Naive thymus-derived CD4-positive, alpha-beta T cell (primary cell): ENCODE data around the gene DOK5. TPM values are rescaled to one million over a fixed set of nuclear protein-coding genes. Genes with fewer than 3 reads are reported as not detected.

Experiments used
- ATAC-seq: fragments of 150-1000 bp; cut with Tn5 transposase; 2 replicates; pipeline ENCODE4 v1.10.0; 2021; ENCODE audit warnings: mild to moderate bottlenecking, moderate library complexity
- CTCF ChIA-PET: fragments of 350-600 bp; sonication (Branson Sonifier 250); formaldehyde crosslinking; loops from one replicate; lab custom pipeline; 2021; ENCODE audit warnings: antibody characterized with exemption; lab: Charles Lee
- POLR2A ChIA-PET: fragments of 350-600 bp; sonication (Branson Sonifier 250); formaldehyde crosslinking; loops from one replicate; lab custom pipeline; 2021; ENCODE audit warnings: antibody characterized with exemption, inconsistent platforms; lab: Charles Lee
- DNase-seq, 9 donors: peaks; one replicate each; pipeline versions ENCODE4 v3.0.0 to v3.0.0-alpha.2; 2020 to 2022; ENCODE audit warnings: mixed read lengths in 1 of 9
- H3K27ac ChIP-seq: one replicate; pipeline ENCODE4 v1.7.0; 2013; ENCODE audit warnings: mild to moderate bottlenecking, low read depth, low read length, moderate library complexity
- H3K27me3 ChIP-seq, 2 donors: one replicate each; pipeline ENCODE4 v1.7.0; 2013; ENCODE audit warnings: low read length in 2 of 2, mild to moderate bottlenecking in 2 of 2, moderate library complexity in 2 of 2; ENCODE audit not compliant: control insufficient read depth in 2 of 2, insufficient read depth in 2 of 2
- H3K36me3 ChIP-seq, 3 experiments: 1 replicate in 2 of 3; 2 replicates in 1 of 3; pipeline ENCODE4 v1.7.0; 2013; ENCODE audit warnings: low read length in 3 of 3, mild to moderate bottlenecking in 3 of 3, moderate library complexity in 1 of 3; ENCODE audit not compliant: insufficient read depth in 3 of 3, control insufficient read depth in 2 of 3
- H3K4me1 ChIP-seq, 2 donors: one replicate each; pipeline ENCODE4 v1.7.0; 2013; ENCODE audit warnings: low read length in 2 of 2, mild to moderate bottlenecking in 2 of 2, moderate library complexity in 1 of 2; ENCODE audit not compliant: control insufficient read depth in 2 of 2, insufficient read depth in 2 of 2
- H3K4me3 ChIP-seq: 2 replicates; pipeline ENCODE4 v1.7.0; 2013; ENCODE audit warnings: mild to moderate bottlenecking, low read length
- H3K9me3 ChIP-seq, 3 experiments: 1 replicate in 2 of 3; 2 replicates in 1 of 3; pipeline ENCODE4 v1.7.0; 2013; ENCODE audit warnings: low read length in 3 of 3; ENCODE audit not compliant: control insufficient read depth in 2 of 3
- H3K27ac Mint-ChIP-seq, 9 donors: one replicate each; pipeline ENCODE4 v1.8.0; 2020 to 2022; ENCODE audit warnings: mixed read lengths in 9 of 9, mild to moderate bottlenecking in 8 of 9, moderate library complexity in 5 of 9, inconsistent platforms in 2 of 9
- H3K27me3 Mint-ChIP-seq, 5 donors: one replicate each; pipeline ENCODE4 v1.8.0; 2021 to 2022; ENCODE audit warnings: mixed read lengths in 5 of 5, mild to moderate bottlenecking in 1 of 5
- H3K36me3 Mint-ChIP-seq, 5 donors: one replicate each; pipeline ENCODE4 v1.8.0; 2020 to 2022; ENCODE audit warnings: mixed read lengths in 5 of 5, mild to moderate bottlenecking in 3 of 5, inconsistent platforms in 1 of 5
- H3K4me1 Mint-ChIP-seq, 7 donors: one replicate each; pipeline ENCODE4 v1.8.0; 2020 to 2022; ENCODE audit warnings: mixed read lengths in 7 of 7, mild to moderate bottlenecking in 3 of 7, inconsistent platforms in 1 of 7
- H3K4me3 Mint-ChIP-seq, 10 donors: one replicate each; pipeline ENCODE4 v1.8.0; 2020 to 2022; ENCODE audit warnings: mild to moderate bottlenecking in 10 of 10, mixed read lengths in 10 of 10, moderate library complexity in 6 of 10, inconsistent platforms in 2 of 10
- H3K9me3 Mint-ChIP-seq, 11 donors: one replicate each; pipeline ENCODE4 v1.8.0; 2020 to 2022; ENCODE audit warnings: mixed read lengths in 11 of 11, mild to moderate bottlenecking in 4 of 11, inconsistent platforms in 1 of 11, moderate library complexity in 1 of 11
- intact Hi-C, 2 donors: fragments of 100-400 bp; cut with micrococcal nuclease; formaldehyde crosslinking; loops; one replicate each; pipeline ENCODE4 v1.15.1; 2023
- polyA plus RNA-seq, 2 donors: library from polyadenylated mRNA; unstranded; fragments of 300-500 nt; fragmentation: Illumina TruSeq; gene quantifications; one replicate each; pipeline ENCODE4 v1.2.3, GENCODE V29; 2021
- total RNA-seq, 6 experiments: library from RNA in 5 of 6; stranded (reverse) in 5 of 6; gene quantifications; 1 replicate in 5 of 6; 2 replicates in 1 of 6; pipeline ENCODE4 v1.2.3 and lab custom pipeline; 2021 to 2026

Gene DOK5
- total and polyA plus RNA-seq, 7 experiments from 2014 or later = 0.85 TPM; not detected in 6

- H3K36me3 ChIP-seq = no peaks in the 10 kb centered on the region
- ChIA-PET POLR2A (no interaction called here), CTCF (no interaction called here)
- H3K4me3 ChIP-seq = no peak overlapping the region
- intact Hi-C loops = no loop called here
- Mint-ChIP-seq H3K27ac (no peak overlapping the region), H3K36me3 (no peaks in the 10 kb centered on the region), H3K4me3 (no peak overlapping the region), H3K9me3 (peaks cover 3 to 23% (median 8%) of the 10 kb centered on the region in 11 donors), H3K4me1 (no peaks in the 10 kb centered on the region), H3K27me3 (peaks cover 0 to 35% (median 15%) of the 10 kb centered on the region in 5 donors)
- no peak overlapping the region for H3K27ac ChIP-seq
- DNase-seq = no peak
- no peaks in the 10 kb centered on the region for H3K27me3 ChIP-seq
- no peaks in the 10 kb centered on the region for H3K4me1 ChIP-seq
- H3K9me3 ChIP-seq = no peaks in the 10 kb centered on the region
- ATAC-seq = no peak
Observed at GRCh38 chr20:54534101-54534500, 58.7 kb downstream of the DOK5 start.

- Mint-ChIP-seq H3K36me3 (no peaks in the 10 kb centered on the region), H3K27me3 (peaks cover 0 to 33% (median 14%) of the 10 kb centered on the region in 5 donors), H3K9me3 (peaks cover 3 to 23% (median 9%) of the 10 kb centered on the region in 11 donors), H3K27ac (no peak overlapping the region), H3K4me3 (no peak overlapping the region), H3K4me1 (no peaks in the 10 kb centered on the region)
- ChIA-PET POLR2A (no interaction called here), CTCF (no interaction called here)
- Histone ChIP-seq H3K36me3 (no peaks in the 10 kb centered on the region), H3K27ac (no peak overlapping the region), H3K4me3 (no peak overlapping the region), H3K27me3 (no peaks in the 10 kb centered on the region), H3K9me3 (no peaks in the 10 kb centered on the region), H3K4me1 (no peaks in the 10 kb centered on the region)
- intact Hi-C loops = no loop called here
- ATAC-seq (no peak), DNase-seq (no peak)
Observed at GRCh38 chr20:54535033-54535432, 59.6 kb downstream of the DOK5 start.

- Histone ChIP-seq H3K4me3 (no peak overlapping the region), H3K27me3 (no peaks in the 10 kb centered on the region), H3K27ac (no peak overlapping the region), H3K36me3 (no peaks in the 10 kb centered on the region), H3K9me3 (no peaks in the 10 kb centered on the region), H3K4me1 (no peaks in the 10 kb centered on the region)
- Mint-ChIP-seq H3K27ac (no peak overlapping the region), H3K9me3 (peaks cover under 1 to 19% (median 9%) of the 10 kb centered on the region in 11 donors), H3K4me1 (no peaks in the 10 kb centered on the region), H3K27me3 (peaks cover 0 to 26% (median 6%) of the 10 kb centered on the region in 5 donors), H3K36me3 (no peaks in the 10 kb centered on the region), H3K4me3 (no peak overlapping the region)
- DNase-seq (no peak), ATAC-seq (no peak)
- POLR2A ChIA-PET = no interaction called here
- intact Hi-C loops = no loop called here
- CTCF ChIA-PET = no interaction called here
Observed at GRCh38 chr20:54535746-54536145, 60.4 kb downstream of the DOK5 start.

GRCh38 chr20:54539521-54540046 lies 64.2 kb downstream of the DOK5 start:
- no peak for DNase-seq
- no peak overlapping the region for H3K27ac ChIP-seq
- Mint-ChIP-seq H3K4me3 (no peak overlapping the region), H3K27me3 (peaks cover 0 to 26% (median 11%) of the 10 kb centered on the region in 5 donors), H3K27ac (no peak overlapping the region), H3K4me1 (no peaks in the 10 kb centered on the region), H3K36me3 (peaks cover 0 to 3% (median 0%) of the 10 kb centered on the region in 5 donors), H3K9me3 (peaks cover 0 to 17% (median 9%) of the 10 kb centered on the region in 11 donors)
- H3K27me3 ChIP-seq = no peaks in the 10 kb centered on the region
- CTCF ChIA-PET = no interaction called here
- no peaks in the 10 kb centered on the region for H3K4me1 ChIP-seq
- intact Hi-C loops = no loop called here
- no peaks in the 10 kb centered on the region for H3K36me3 ChIP-seq
- no peaks in the 10 kb centered on the region for H3K9me3 ChIP-seq
- POLR2A ChIA-PET = no interaction called here
- no peak for ATAC-seq
- H3K4me3 ChIP-seq = no peak overlapping the region

GRCh38 chr20:54543369-54543768 lies 68.0 kb downstream of the DOK5 start:
- H3K4me1 Mint-ChIP-seq = no peaks in the 10 kb centered on the region
- ChIA-PET POLR2A (no interaction called here), CTCF (no interaction called here)
- H3K27me3 Mint-ChIP-seq = peaks cover 0 to 30% (median 5%) of the 10 kb centered on the region in 5 donors
- Histone ChIP-seq H3K27me3 (no peaks in the 10 kb centered on the region), H3K4me1 (no peaks in the 10 kb centered on the region), H3K9me3 (no peaks in the 10 kb centered on the region), H3K4me3 (no peak overlapping the region), H3K27ac (no peak overlapping the region), H3K36me3 (no peaks in the 10 kb centered on the region)
- H3K36me3 Mint-ChIP-seq = peaks cover 0 to 3% (median 0%) of the 10 kb centered on the region in 5 donors
- intact Hi-C loops = no loop called here
- DNase-seq (no peak), ATAC-seq (no peak)
- H3K9me3 Mint-ChIP-seq = peaks cover 0 to 13% (median 4%) of the 10 kb centered on the region in 11 donors
- H3K27ac Mint-ChIP-seq = no peak overlapping the region
- H3K4me3 Mint-ChIP-seq = no peak overlapping the region

- POLR2A ChIA-PET = no interaction called here
- no peaks in the 10 kb centered on the region for H3K36me3 ChIP-seq
- intact Hi-C loops = no loop called here
- Mint-ChIP-seq H3K4me3 (no peak overlapping the region), H3K4me1 (no peaks in the 10 kb centered on the region), H3K9me3 (peaks cover 0 to 5% (median 1%) of the 10 kb centered on the region in 11 donors), H3K27ac (no peak overlapping the region), H3K27me3 (peaks cover 0 to 30% (median 5%) of the 10 kb centered on the region in 5 donors), H3K36me3 (peaks cover 0 to 3% (median 0%) of the 10 kb centered on the region in 5 donors)
- no peaks in the 10 kb centered on the region for H3K27me3 ChIP-seq
- CTCF ChIA-PET = no interaction called here
- DNase-seq = no peak
- ATAC-seq = no peak
- no peak overlapping the region for H3K27ac ChIP-seq
- H3K4me1 ChIP-seq = no peaks in the 10 kb centered on the region
- H3K4me3 ChIP-seq = no peak overlapping the region
- no peaks in the 10 kb centered on the region for H3K9me3 ChIP-seq
Observed at GRCh38 chr20:54545676-54546358, 70.4 kb downstream of the DOK5 start.

GRCh38 chr20:54548849-54549248 lies 73.5 kb downstream of the DOK5 start:
- ChIA-PET CTCF (no interaction called here), POLR2A (no interaction called here)
- Mint-ChIP-seq H3K36me3 (peaks cover 0 to 3% (median 0%) of the 10 kb centered on the region in 5 donors), H3K27ac (no peak overlapping the region), H3K4me3 (no peak overlapping the region), H3K9me3 (peaks cover 0 to 2% (median 0%) of the 10 kb centered on the region in 11 donors), H3K27me3 (peaks cover 0 to 21% (median 6%) of the 10 kb centered on the region in 5 donors), H3K4me1 (no peaks in the 10 kb centered on the region)
- no peak overlapping the region for H3K4me3 ChIP-seq
- H3K36me3 ChIP-seq = no peaks in the 10 kb centered on the region
- intact Hi-C loops = no loop called here
- ATAC-seq (no peak), DNase-seq (no peak)
- H3K4me1 ChIP-seq = no peaks in the 10 kb centered on the region
- H3K27me3 ChIP-seq = no peaks in the 10 kb centered on the region
- no peaks in the 10 kb centered on the region for H3K9me3 ChIP-seq
- no peak overlapping the region for H3K27ac ChIP-seq
